COLO829 (cell line): ENCODE data around the gene KPNA4.
"Not testable (repeated sequence)": the region's sequence is repeated elsewhere in the genome, so short reads cannot be mapped to it uniquely, and the experiment has no call there.

Source experiments
- DNase-seq: peaks from one replicate; pipeline ENCODE4 v3.0.0; 2012; ENCODE audit warnings: low spot score

KPNA4 gene

DNA sequence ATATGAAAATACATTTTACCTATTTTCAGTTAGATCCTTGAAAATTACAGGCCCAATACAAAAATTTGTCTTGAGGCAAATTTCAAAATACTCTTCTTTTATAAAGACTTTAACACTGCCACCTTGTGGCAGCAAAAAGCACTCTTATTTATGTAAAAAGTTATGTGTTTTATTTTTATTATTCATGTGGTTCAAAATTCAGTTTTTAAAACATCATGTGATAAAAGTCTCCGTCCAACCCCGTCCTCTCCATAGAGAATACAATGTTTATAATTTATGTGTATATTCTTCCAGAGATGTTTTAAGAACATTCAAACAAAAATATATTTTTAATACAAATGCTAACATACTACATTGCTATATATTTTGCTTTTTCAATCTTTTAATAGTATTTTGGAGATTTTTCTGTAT lies 78.9 kb downstream of the KPNA4 start:
- DNase-seq = peak; percentile 38

DNA sequence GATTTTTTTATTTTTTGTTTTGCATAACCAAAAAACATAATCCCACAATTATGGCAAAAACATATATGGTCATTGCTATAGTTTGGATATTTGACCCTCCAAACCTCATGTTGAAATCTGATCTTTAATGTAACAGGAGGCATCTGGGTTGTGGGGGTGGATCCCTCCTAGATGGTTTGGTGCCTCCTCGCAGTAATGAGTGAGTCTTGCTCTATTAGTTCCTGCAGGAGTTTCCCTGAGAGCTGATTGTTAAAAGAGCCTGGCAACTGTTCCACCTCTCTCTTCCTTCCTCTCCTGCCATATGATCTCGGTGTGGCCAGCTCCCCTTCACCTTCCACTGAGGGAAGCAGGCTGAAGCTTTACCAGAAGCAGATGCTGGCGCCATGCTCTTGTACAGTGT lies 82.6 kb downstream of the KPNA4 start:
- no peak for DNase-seq

DNA sequence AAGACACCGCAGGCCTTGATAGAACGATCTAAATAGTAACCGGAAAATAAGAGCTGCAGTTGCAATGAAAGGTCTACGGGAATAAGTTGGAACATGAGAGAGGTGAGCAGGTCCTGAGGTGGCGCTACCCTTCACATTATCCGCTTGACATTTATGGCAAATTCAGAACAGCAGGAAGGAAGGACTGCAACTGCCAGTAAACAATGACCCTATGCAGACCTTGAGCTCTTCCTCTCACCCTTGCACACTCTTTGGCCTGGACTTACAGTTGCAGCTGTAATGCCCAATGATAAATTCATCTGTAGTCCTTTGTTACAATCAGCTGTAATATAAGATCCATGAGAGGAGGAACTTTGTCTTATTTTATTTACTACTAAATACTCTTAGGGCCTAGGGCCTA lies 83.5 kb downstream of the KPNA4 start:
- DNase-seq = no peak

DNA sequence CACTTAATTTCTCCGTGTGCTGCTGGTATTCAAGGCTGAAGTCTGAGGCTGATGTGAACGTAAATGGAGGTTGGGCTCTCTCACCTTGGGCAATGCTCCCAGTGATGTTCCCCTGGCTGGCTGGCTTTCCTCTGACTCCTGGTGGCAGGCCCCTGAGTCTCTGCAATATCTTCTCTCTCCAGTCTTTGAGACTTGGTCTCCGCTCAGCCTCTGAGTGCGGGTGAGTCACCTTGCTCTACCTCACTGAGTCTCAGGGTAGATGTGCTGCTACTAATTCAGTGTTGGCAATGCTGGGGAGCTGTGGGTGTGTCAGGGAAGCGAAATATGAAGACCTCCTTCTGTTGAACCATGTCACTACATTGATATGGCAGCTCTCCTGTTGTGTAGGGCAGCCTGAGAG lies 84.4 kb downstream of the KPNA4 start:
- DNase-seq = no peak

DNA sequence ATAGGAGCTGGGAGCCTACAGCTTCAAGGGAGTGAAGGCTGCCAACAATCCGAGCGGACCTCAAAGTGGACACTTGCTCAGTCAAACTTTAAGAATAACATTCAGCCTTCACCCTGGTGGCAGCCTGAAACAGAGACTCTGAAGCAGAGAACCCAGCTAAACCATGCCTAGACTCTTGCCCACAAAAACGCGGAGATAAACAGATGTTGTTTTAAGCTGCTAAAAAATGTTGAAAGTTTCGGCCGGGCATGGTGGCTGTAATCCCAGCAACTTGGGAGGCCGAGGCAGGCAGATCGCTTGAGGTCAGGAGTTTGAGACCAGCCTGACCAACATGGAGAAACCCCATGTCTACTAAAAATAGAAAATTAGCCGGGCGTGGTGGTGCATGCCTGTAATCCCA lies 86.0 kb downstream of the KPNA4 start:
- DNase-seq = no peak

DNA sequence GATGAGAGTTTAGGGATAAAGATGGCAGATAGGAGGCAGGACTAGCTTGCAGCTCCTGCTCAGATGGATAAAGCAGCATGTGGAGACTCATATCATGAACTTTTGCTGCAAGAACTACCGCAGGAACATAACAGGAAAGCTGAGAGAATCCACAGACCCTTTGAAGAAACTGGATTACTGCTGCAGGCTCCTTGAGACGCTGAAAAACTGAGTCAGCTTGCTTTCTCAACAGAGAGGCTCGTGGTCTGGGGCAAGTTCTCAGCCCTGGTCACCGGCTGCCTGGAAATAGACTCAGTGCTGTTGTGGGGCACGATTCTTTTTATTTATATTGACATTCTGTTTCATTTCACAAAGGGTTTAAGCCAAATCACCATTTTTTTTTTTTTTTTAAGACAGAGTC lies 87.0 kb downstream of the KPNA4 start:
- DNase-seq = no peak

DNA sequence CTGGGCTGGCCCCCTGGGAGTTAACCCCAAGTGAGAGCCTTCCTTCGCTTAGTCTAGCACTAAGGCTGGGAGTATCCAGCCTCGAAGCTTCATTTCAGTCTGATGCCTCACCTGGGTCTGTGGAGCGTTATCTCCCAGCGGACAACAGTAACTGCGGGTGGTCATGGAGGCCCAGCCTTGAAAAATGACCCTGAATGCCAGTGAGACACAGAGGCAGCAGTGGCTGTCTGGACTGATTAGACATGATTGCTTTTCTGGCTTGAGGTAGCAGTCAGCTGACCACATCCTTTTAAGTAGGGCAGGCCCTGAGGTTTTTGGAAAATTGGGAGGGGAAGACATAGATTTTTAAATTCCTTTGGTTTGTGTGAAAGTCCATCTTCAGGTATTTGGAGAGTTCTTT lies 87.6 kb downstream of the KPNA4 start:
- no peak for DNase-seq

DNA sequence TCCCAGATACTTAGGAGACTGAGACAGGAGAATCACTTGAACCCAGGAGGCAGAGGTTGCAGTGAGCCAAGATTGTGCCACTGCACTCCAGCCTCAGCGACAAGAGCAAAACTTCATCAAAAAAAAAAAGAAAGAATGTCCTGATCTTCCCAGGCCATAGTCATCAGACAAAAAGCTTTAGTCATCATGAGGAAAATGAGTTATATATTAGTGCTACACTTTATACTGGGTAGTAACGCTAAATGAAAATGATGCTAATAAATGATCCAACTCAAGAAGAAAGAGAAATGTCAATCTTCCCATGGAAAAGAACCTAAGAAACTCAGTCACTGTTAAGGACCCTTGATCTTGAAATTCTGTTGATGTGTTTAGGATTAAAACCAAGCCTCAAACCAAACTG lies 89.5 kb downstream of the KPNA4 start:
- no peak for DNase-seq

DNA sequence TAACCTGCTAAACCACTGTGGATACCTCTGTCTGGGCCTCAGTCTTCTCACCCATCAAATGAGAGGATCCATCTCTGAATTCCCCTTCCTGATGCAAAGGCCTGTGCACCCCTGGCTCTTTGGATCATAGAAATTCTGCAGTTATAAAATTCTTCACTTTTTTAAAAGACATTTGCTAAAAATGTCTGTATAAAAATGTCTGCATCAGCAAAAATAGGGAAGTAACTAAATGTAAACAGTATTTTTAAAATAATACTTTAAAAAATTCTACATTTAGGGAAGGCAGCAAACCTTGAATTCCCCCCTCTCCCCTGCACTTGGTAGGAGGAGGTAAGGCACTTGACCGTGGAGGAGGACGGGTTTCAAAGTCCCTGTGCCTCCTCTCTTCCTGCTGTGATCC lies 90.2 kb downstream of the KPNA4 start:
- no peak for DNase-seq

DNA sequence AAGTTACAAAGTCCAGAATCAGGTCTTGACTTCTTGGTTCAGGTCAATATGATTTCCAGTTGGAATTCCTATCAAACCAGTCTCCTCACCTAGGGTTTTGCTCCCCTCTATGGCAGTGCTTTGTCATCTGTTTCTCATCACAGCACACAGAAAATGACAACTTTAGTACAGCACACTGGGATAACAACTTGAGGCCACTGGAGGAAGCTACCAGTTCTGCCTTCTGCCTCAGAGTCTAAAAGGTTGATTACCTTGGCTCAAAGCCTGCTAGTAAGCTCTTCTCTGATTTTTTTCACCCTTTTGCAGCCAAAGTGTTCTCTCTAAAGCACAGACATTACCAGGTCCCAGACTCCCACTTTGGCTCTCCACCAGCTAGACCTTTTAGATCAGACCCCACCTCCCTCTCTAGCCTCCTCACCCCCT lies 90.9 kb downstream of the KPNA4 start:
- DNase-seq = no peak

DNA sequence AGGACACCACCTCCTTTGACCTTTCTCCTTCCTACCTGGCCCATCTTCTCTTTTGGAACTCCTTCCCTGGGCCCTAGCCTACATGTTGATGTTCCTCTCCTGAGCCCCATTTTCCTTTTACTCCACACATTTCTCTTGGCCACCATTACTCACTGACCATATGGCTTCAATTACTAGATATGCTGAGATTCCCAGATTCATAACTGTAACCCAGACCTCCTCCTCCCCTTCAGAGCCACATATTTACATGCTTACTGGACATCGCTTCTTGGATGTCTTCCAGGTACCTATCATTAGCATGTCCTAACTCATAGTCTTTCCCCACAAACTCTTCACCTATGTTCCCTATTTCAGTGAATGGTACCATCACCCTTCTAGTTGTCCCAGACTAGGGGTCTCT lies 91.4 kb downstream of the KPNA4 start:
- no peak for DNase-seq

DNA sequence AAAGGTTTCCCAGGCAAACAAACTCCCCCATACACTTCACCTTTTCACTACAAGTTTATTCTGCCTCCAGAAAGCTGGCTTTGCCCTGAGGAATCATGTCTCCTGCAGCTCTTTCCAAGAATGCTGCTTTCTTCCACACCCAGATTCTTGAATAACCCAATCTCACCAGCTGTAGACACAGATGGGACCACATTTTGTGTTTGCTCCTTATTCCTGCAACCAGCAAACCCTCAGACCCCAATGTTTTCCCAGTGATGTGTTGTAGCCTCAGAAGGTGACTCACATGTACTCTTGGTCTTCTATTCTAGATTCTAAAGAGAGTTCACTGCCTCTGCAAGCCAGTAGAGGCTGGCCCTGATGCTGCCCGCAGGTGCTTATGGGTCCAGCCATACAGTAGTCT lies 92.2 kb downstream of the KPNA4 start:
- DNase-seq = no peak

DNA sequence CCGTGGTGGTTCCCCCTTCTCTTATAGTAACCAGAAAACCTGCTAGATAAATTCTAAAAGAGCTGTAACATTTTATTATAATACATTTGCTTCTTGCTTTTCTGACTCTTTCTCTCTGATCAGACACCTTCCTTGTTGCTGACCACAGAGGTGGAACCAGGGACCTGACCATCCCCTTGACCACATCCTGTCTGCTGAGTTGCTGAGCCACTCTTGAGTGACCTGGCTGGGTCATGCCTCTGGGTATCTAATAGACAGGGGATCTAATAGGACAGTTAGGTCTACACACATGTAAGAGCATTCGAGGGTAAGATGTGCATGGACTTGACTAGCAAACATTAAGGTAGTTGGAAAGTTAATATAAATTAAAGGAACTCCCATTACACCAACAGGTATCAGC lies 93.0 kb downstream of the KPNA4 start:
- no peak for DNase-seq

DNA sequence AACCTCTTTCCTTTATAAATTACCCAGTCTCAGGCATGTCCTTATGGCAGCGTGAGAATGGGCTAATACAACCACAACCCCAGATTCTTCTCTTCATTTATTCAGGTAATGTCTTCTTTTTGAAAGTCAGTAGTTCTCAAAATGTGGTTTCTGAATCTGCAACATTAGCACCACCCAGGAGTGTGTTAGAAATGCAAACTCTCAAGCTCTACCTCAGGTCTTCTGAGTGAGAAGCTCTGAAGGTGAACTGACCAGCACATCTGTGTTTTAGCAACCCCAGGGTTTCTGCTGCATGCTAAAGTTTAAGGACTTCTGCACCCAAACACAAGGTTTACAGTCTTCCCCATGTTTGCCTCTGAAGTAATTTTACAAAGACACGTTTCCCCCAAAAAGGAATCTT lies 93.5 kb downstream of the KPNA4 start:
- no peak for DNase-seq

DNA sequence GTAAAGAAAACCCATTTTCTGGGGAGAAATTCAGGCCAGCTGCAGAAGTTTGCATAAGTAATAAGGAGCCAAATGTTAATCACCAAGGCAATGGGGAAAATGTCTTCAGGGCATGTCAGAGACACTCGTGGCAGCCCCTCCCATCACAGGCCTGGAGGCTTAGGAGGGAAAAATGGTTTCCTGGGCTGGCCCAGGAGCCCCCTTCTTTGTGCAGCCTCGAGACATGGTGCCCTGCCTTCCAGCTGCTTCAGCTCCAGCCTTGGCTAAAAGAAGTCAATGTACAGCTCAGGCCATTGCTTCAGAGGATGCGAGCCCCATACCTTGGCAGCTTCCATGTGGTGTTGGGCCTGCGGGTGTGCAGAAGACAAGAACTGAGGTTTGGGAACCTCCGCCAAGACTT lies 95.2 kb downstream of the KPNA4 start:
- DNase-seq = no peak

DNA sequence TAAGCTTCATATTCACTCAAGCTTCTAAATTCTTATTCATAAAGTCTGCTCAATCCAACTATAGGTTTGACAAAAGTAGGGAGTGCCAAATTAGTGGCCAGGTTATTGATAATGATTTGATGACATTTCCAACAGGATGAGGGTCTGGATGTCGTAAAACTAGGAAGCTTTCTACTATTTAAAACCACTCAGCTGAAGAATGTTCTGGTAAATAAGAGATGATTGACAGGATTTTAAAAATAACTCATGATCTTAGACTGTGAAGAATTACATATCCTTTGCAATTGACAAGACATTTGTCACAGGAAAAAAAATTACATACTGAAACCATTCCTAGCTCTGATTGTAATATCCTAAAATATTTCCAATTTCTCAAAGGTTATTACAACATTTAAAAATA lies 100.4 kb downstream of the KPNA4 start:
- no peak for DNase-seq

DNA sequence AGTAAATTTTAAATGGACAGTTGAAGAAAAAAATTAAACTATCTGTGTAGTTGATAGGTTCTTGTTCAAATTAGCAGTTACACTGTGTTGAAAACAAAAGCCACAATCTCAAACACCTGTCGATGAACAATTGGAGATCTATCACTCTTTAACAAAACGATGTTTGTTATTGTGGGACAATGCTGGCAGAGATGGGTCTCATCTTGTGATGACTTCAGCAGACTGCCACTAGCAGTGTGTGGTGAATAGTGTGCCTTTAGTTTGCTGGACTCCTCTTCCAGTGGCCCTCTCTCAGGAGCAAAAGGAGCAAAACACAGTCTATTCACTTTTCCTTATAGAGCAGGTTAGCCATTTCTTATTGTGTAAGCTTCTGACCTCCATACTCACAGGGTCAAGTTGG lies 101.0 kb downstream of the KPNA4 start:
- no peak for DNase-seq

DNA sequence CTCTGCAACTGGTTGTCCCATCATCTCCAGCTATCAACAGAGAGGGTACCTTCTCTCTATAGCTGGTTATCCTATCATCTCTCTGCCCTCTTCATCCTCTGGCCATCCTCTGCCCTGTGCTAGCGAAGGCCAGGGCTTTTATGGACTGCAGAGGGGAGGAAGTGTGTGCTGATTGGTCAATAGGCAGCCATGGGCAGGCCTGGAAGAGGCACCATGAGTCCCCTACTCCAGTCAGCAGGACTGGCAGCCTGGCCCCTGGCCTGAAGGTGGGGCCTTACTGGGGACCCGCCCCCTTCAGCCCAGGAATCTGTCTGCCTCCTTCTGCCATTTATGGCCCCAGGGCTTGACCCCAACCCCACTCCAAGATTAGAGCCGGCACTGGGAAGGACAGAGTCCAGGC lies 105.3 kb downstream of the KPNA4 start:
- DNase-seq = no peak

DNA sequence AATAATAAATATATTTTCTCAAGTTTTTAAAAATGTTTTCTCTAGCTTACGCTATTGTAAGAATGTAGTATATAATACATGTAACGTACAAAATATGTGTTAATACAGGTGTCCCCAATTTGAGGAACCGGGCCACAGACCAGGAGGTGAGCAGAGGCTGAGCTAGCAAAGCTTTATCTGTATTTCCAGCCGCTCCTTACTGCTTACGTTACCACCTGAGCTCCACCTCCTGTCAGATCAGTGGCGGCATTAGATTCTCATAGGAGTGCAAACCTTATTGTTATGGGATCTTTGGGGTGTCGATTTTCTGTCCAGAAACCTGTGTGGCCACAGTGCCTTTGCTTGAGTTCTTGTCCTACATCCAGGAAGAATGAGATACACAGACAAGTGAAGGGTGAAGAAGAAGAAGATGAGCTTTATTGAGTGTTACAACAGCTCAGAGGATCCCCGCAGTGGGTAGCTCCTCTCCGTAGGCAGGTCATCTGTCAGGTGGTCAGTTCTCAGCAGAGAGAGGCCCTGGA lies 105.9 kb downstream of the KPNA4 start:
- no peak for DNase-seq

DNA sequence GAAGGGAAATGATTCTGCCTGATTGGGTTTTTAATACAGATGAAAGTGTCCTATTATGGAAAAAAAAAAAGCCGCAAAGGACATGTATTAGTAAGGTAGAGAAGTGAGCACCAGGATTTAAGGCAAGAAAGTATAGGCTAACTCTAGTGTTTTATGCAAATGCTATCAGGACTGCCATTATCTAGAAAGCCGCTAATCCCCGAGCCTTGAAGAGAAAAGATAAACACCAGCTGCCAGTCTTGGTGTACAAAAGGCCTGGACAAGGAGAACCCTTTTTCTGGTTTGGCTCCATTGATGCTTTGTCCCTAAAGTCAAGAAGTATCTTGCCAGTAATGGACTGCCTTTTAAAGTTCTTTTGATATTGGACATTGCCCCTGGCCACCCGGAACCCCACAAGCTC lies 107.2 kb downstream of the KPNA4 start:
- no peak for DNase-seq

DNA sequence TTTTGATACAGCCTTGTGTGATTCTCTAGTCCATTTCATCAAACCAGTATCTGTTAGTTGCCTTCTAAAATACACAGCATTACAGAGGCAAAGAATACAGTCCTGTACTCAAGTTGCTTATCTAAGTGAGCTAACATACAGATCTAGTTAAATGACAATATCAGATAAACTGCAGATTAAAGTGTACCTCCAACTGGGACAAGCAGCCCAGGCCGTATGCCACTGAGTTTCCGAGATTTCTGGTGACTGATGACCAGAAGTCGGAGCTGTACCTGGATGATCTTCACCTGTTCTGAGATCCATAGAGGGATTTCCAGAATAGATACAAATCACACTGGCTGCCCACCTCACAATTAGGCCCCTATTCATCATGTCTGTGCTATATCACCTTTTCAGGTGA lies 109.5 kb downstream of the KPNA4 start:
- no peak for DNase-seq

DNA sequence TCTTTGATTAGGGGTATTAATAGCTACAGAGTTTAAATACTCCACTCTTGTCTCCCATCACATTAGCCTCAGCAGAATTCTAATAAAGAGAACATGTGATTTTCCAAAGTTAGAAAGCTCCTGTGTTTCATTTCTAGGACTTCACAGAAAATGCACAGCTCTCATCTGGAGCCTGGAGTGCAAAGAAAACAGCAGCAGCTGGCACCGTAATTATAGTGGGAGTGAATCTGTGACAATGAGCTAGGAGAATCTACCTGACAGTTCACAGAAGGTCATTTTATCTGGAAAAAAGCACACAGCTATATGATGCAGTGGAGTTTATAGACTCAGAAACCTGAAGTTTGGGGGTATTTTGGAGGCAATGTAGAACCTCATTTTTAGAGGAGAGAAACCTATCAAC lies 110.4 kb downstream of the KPNA4 start:
- DNase-seq = no peak

DNA sequence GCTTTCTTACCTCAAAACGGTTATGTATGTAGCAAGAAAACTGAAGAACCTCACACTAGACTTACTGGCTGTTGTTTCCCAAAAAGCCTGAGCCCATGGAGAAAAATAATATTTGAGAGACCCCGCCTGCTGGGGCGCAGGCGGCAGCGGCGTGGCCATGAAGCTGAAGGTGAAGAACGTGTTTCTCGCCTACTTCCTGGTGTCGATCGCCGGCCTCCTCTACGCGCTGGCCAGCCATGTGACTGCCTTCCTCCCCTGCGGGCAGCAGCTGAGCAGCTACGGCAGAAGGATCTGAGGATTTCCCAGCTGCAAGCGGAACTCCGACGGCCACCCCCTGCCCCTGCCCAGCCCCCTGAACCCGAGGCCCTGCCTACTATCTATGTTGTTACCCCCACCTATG lies 113.1 kb downstream of the KPNA4 start:
- not testable (repeated sequence) for DNase-seq

DNA sequence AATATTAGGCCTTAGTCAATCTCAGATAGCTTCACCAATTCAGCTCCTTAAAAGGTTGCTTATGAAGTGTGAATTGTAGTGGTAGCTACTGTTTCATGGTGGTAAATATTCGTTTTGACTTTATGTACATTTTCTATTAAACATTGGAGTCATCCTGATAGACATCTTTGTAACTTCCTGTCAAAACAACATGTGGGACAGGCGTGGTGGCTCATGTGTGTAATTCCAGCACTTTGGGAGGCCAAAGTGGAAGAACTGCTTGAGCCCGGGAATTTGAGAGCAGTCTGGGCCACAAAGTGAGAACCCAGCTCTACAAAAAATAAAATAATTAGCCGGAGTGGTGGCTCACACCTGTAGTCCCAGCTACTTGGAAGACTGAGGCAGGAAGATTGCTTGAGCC lies 113.8 kb downstream of the KPNA4 start:
- no peak for DNase-seq

DNA sequence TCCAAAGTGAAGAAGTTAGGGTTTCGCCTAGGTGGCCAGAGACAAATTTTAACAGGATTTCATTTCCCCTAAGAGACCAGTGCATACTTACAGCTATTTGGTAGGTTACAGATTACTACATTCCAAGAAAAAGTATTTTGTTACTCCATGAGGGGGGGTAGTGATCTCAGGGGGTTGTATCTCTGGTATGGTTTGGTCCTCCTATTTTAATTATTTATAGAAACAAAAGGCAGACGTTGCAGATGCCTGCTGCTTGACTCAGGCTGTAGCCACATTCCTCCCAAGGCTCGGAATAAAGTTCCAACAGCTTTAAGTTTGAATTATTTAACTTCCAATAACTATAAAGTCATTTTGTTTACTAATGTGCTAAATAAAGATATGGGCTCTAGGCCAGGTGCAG lies 114.5 kb downstream of the KPNA4 start:
- no peak for DNase-seq
